Measurements from ENCODE around the gene TTYH3. TPM values are rescaled to one million over a fixed set of nuclear protein-coding genes. Genes with fewer than 3 reads are reported as not detected.
"Not testable (repeated sequence)": the region's sequence is repeated elsewhere in the genome, so short reads cannot be mapped to it uniquely, and the experiment has no call there.

The TTYH3 gene
- total and polyA plus RNA-seq, 8 donors, result 82.9 to 153 (median 111) TPM

DNA sequence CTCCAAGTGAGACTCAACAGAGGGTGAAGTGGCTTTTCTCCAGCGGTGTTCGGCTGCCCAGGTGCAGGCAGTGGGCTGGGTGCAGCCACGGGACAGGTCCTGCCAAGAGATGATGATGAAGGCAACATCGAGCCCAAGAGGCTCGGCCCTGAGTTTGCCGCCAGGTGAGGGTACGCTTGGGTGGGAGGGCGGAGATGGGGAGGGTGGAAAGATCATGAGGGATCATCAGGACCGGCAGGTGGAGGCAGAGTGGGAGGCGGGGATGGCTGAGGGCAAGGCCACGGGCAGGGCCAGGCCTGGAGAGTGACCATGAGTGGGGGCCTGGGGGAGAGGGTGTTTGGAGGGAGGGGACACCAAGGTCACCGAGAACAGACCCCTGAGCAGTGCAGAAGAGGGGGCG, 38.4 kb downstream of the TTYH3 start:
- no peaks in the 10 kb centered on the region for H3K9me3 ChIP-seq
- no peak for DNase-seq
- no peak overlapping the region for H3K27ac ChIP-seq
- TF ChIP-seq, protein P1, sequence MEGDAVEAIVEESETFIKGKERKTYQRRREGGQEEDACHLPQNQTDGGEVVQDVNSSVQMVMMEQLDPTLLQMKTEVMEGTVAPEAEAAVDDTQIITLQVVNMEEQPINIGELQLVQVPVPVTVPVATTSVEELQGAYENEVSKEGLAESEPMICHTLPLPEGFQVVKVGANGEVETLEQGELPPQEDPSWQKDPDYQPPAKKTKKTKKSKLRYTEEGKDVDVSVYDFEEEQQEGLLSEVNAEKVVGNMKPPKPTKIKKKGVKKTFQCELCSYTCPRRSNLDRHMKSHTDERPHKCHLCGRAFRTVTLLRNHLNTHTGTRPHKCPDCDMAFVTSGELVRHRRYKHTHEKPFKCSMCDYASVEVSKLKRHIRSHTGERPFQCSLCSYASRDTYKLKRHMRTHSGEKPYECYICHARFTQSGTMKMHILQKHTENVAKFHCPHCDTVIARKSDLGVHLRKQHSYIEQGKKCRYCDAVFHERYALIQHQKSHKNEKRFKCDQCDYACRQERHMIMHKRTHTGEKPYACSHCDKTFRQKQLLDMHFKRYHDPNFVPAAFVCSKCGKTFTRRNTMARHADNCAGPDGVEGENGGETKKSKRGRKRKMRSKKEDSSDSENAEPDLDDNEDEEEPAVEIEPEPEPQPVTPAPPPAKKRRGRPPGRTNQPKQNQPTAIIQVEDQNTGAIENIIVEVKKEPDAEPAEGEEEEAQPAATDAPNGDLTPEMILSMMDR (IDR thresholded peaks at IDR 0.05), result no peak
- peaks cover 0 to 43% of the 10 kb centered on the region in 2 donors for H3K27me3 ChIP-seq
- no peak overlapping the region for H3K4me3 ChIP-seq
- ATAC-seq, result no peak
- peaks cover 0 to 7% of the 10 kb centered on the region in 2 donors for H3K4me1 ChIP-seq
- intact Hi-C loops (cut with DNase I), result no loop called here
- no peaks in the 10 kb centered on the region for H3K36me3 ChIP-seq

GRCh38 chr7:2670720-2671391, 39.1 kb downstream of the TTYH3 start:
- DNase-seq (peak; percentile 47 to 94 (median 69)), ATAC-seq (peak; percentile 89)
- no peaks in the 10 kb centered on the region for H3K36me3 ChIP-seq
- no peak overlapping the region for H3K27ac ChIP-seq
- no peak overlapping the region for H3K4me3 ChIP-seq
- peaks cover 0 to 7% of the 10 kb centered on the region in 2 donors for H3K4me1 ChIP-seq
- TF ChIP-seq, protein P1 (IDR thresholded peaks at IDR 0.05), result peak; percentile 82 to 90
- intact Hi-C loops (cut with DNase I), result no loop called here
- H3K9me3 ChIP-seq, result no peaks in the 10 kb centered on the region
- H3K27me3 ChIP-seq, result peaks cover 0 to 36% of the 10 kb centered on the region in 2 donors

DNA sequence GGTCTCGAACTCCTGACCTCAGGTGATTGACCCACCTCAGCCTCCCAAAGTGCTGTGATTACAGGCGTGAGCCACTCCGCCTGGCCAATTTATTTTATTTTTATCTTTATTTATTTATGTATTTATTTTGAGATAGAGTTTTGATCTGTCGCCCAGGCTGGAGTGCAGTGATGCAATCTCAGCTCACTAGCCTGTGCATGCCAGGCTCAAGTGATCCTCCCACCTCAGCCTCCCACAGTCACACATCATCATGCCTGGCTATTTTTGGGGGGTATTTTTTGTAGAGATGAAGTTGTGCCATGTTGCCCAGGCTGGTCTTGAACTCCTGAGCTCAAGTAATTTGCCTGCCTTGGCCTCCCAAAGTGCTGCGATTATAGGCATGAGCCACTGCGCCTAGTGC, 41.4 kb downstream of the TTYH3 start:
- H3K4me3 ChIP-seq; ATAC-seq; intact Hi-C loops (cut with DNase I); H3K9me3 ChIP-seq; H3K27ac ChIP-seq; H3K36me3 ChIP-seq; DNase-seq; H3K4me1 ChIP-seq: not testable (repeated sequence)
- H3K27me3 ChIP-seq, result peaks cover 0 to 18% of the 10 kb centered on the region in 2 donors

- Histone ChIP-seq H3K27me3 (peaks cover 0 to 22% of the 10 kb centered on the region in 2 donors), H3K4me1 (peaks cover 0 to 7% of the 10 kb centered on the region in 2 donors), H3K36me3 (no peaks in the 10 kb centered on the region), H3K27ac (no peak overlapping the region), H3K9me3 (no peaks in the 10 kb centered on the region), H3K4me3 (no peak overlapping the region)
- intact Hi-C loops (cut with DNase I), result no loop called here
- DNase-seq (no peak), ATAC-seq (no peak)
- TF ChIP-seq, protein P1 (IDR thresholded peaks at IDR 0.05), result no peak
Observed at GRCh38 chr7:2673934-2674333, 42.1 kb downstream of the TTYH3 start.

GRCh38 chr7:2675256-2675764, 43.5 kb downstream of the TTYH3 start:
- H3K4me3 ChIP-seq, result no peak overlapping the region
- no peak for ATAC-seq

GRCh38 chr7:2676576-2676975, 44.8 kb downstream of the TTYH3 start:
- intact Hi-C loops (cut with DNase I); H3K27ac ChIP-seq; DNase-seq; H3K4me1 ChIP-seq; H3K4me3 ChIP-seq; ATAC-seq; H3K36me3 ChIP-seq; H3K9me3 ChIP-seq: not testable (repeated sequence)
- peaks cover 0 to 30% of the 10 kb centered on the region in 2 donors for H3K27me3 ChIP-seq

More at GRCh38 chr7:2675256-2675764, 43.5 kb downstream of the TTYH3 start:
- peaks cover 0 to 7% of the 10 kb centered on the region in 2 donors for H3K4me1 ChIP-seq
- H3K9me3 ChIP-seq, result no peaks in the 10 kb centered on the region
- no peak overlapping the region for H3K27ac ChIP-seq
- no peak for DNase-seq
- H3K36me3 ChIP-seq, result no peaks in the 10 kb centered on the region
- peaks cover 0 to 27% of the 10 kb centered on the region in 2 donors for H3K27me3 ChIP-seq
- TF ChIP-seq, protein P1 (IDR thresholded peaks at IDR 0.05), result no peak
- intact Hi-C loops (cut with DNase I), result no loop called here

GRCh38 chr7:2678454-2678853, 46.7 kb downstream of the TTYH3 start:
- H3K27me3 ChIP-seq, result peaks cover 0 to 45% of the 10 kb centered on the region in 2 donors
- H3K4me3 ChIP-seq; H3K36me3 ChIP-seq; H3K4me1 ChIP-seq; DNase-seq; intact Hi-C loops (cut with DNase I); H3K27ac ChIP-seq; ATAC-seq; H3K9me3 ChIP-seq: not testable (repeated sequence)

- H3K27me3 ChIP-seq, result peaks cover 0 to 46% of the 10 kb centered on the region in 2 donors
- intact Hi-C loops (cut with DNase I), result loop anchor here in 1 of 2 donors (10.0 kb wide), 2 partner anchors 115 to 225 kb away; no protein-coding TSS in a partner anchor
- not testable (repeated sequence) for H3K36me3 ChIP-seq, H3K4me3 ChIP-seq, H3K27ac ChIP-seq, H3K4me1 ChIP-seq, H3K9me3 ChIP-seq, ATAC-seq
- DNase-seq, result peak in 1 of 4 donors; percentile 34
Observed at GRCh38 chr7:2679135-2680127, 47.6 kb downstream of the TTYH3 start.

Data from left lung (tissue), 10 donors.